Fibroblast of mammary gland (primary cell): ENCODE measurements around the gene AOPEP.

Experiments
- DNase-seq: peaks from one replicate; pipeline ENCODE4 v3.0.0-alpha.2; 2010; ENCODE audit warnings: low read depth
- H3K4me3 ChIP-seq: 2 replicates; pipeline ENCODE4 v1.5.1; 2011; ENCODE audit warnings: low read depth, mild to moderate bottlenecking, low read length, moderate library complexity; ENCODE audit not compliant: control insufficient read depth
- CTCF ChIP-seq: conservative IDR thresholded peaks from 2 replicates; pipeline ENCODE4 v1.5.1; 2011; ENCODE audit warnings: low read depth, low read length, inconsistent platforms; ENCODE audit not compliant: control insufficient read depth, insufficient read depth

AOPEP gene

GRCh38 chr9:94796687-94797086, 70.2 kb downstream of the AOPEP start:
- DNase-seq: no peak
- TF ChIP-seq CTCF: no peak
- no peak overlapping the region for H3K4me3 ChIP-seq

GRCh38 chr9:94798201-94798600, 71.7 kb downstream of the AOPEP start:
- no peak for TF ChIP-seq CTCF
- H3K4me3 ChIP-seq: no peak overlapping the region
- no peak for DNase-seq

- DNase-seq: no peak
- TF ChIP-seq CTCF: no peak
- no peak overlapping the region for H3K4me3 ChIP-seq
Measured at GRCh38 chr9:94798708-94799107, 72.2 kb downstream of the AOPEP start.

GRCh38 chr9:94799578-94800264, 73.2 kb downstream of the AOPEP start:
- DNase-seq: peak; percentile 50
- TF ChIP-seq CTCF: no peak
- no peak overlapping the region for H3K4me3 ChIP-seq

- H3K4me3 ChIP-seq: no peak overlapping the region
- no peak for DNase-seq
- TF ChIP-seq CTCF: no peak
Measured at GRCh38 chr9:94800424-94801117, 74.1 kb downstream of the AOPEP start.

- peak; percentile 89 for DNase-seq
- H3K4me3 ChIP-seq: no peak overlapping the region
- no peak for TF ChIP-seq CTCF
Measured at GRCh38 chr9:94801234-94801633, 74.7 kb downstream of the AOPEP start.

- DNase-seq: peak; percentile 81
- no peak for TF ChIP-seq CTCF
- H3K4me3 ChIP-seq: no peak overlapping the region
Measured at GRCh38 chr9:94801681-94802080, 75.2 kb downstream of the AOPEP start.
